Hippocampal formation (tissue), 2 donors: Measurements from ENCODE around the gene DNAJC3.
"Not testable (repeated sequence)": the region's sequence is repeated elsewhere in the genome, so short reads cannot be mapped to it uniquely, and the experiment has no call there.

Experiments
- DNase-seq, 2 donors: peaks; one replicate each; lab custom pipeline; 2025; lab: John Stamatoyannopoulos, UW

DNAJC3 gene

GRCh38 chr13:95781016-95781415, 104.1 kb downstream of the DNAJC3 start:
- DNase-seq = no peak

GRCh38 chr13:95781940-95782339, 105.0 kb downstream of the DNAJC3 start:
- not testable (repeated sequence) for DNase-seq

- no peak for DNase-seq
These were observed 106.8 kb downstream of the DNAJC3 start for GRCh38 chr13:95783747-95784146.

GRCh38 chr13:95784161-95784899, 107.4 kb downstream of the DNAJC3 start:
- DNase-seq = no peak

- no peak for DNase-seq
These were observed 108.0 kb downstream of the DNAJC3 start for GRCh38 chr13:95784900-95785290.

- no peak for DNase-seq
These were observed 110.6 kb downstream of the DNAJC3 start for GRCh38 chr13:95787356-95788099.

GRCh38 chr13:95788100-95788463, 111.1 kb downstream of the DNAJC3 start:
- no peak for DNase-seq

GRCh38 chr13:95789315-95789714, 112.4 kb downstream of the DNAJC3 start:
- not testable (repeated sequence) for DNase-seq

- no peak for DNase-seq
These were observed 114.3 kb downstream of the DNAJC3 start for GRCh38 chr13:95791084-95791722.

- no peak for DNase-seq
These were observed 116.1 kb downstream of the DNAJC3 start for GRCh38 chr13:95793018-95793555.

- DNase-seq = no peak
These were observed 116.8 kb downstream of the DNAJC3 start for GRCh38 chr13:95793781-95794180.

GRCh38 chr13:95797016-95797415, 120.1 kb downstream of the DNAJC3 start:
- DNase-seq = no peak

GRCh38 chr13:95800436-95800835, 123.5 kb downstream of the DNAJC3 start:
- no peak for DNase-seq

GRCh38 chr13:95801825-95802224, 124.9 kb downstream of the DNAJC3 start:
- no peak for DNase-seq

GRCh38 chr13:95805921-95806320, 129.0 kb downstream of the DNAJC3 start:
- DNase-seq = no peak

GRCh38 chr13:95809429-95809828, 132.5 kb downstream of the DNAJC3 start:
- no peak for DNase-seq

GRCh38 chr13:95813139-95813538, 136.2 kb downstream of the DNAJC3 start:
- DNase-seq = no peak

GRCh38 chr13:95814495-95814894, 137.6 kb downstream of the DNAJC3 start:
- DNase-seq = no peak

- no peak for DNase-seq
These were observed 145.4 kb downstream of the DNAJC3 start for GRCh38 chr13:95822303-95822702.

GRCh38 chr13:95833126-95833525, 156.2 kb downstream of the DNAJC3 start:
- no peak for DNase-seq

- DNase-seq = no peak
These were observed 156.8 kb downstream of the DNAJC3 start for GRCh38 chr13:95833719-95834118.

- peak; percentile 47 to 64 for DNase-seq
These were observed 157.3 kb downstream of the DNAJC3 start for GRCh38 chr13:95834134-95834765.
